Activated CD8-positive, alpha-beta memory T cell treated with anti-CD3 and anti-CD28 coated beads, Interleukin-2, amount 50 U/mL, for 24 hours (primary cell): ENCODE data around the gene OR10J1.
"Not testable (repeated sequence)": the region's sequence is repeated elsewhere in the genome, so short reads cannot be mapped to it uniquely, and the experiment has no call there.

Experiments used
- DNase-seq: peaks from one replicate; pipeline ENCODE4 v3.0.0-alpha.2; 2020; ENCODE audit errors: extremely low read depth

The OR10J1 gene, protein sequence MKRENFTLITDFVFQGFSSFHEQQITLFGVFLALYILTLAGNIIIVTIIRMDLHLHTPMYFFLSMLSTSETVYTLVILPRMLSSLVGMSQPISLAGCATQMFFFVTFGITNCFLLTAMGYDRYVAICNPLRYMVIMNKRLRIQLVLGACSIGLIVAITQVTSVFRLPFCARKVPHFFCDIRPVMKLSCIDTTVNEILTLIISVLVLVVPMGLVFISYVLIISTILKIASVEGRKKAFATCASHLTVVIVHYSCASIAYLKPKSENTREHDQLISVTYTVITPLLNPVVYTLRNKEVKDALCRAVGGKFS

DNA sequence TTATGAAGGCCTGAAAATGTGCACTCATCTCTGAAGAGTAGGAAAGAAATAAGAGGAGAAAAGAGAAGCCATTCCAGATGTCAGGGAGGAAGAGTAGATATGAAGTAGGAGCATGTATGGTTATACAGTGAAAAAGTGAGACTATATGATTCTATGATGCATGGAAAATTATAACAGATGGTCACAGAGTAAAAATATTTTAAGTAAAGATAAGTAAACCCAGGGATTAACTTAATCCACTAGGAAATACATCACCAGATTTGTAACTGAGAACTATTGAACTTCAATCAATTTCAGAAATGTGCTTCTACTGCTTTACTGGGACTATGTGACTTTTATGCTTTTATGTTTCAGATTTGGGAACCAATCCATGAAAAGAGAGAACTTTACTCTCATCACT, at the start of gene OR10J1:
TSS of gene OR10J1 (plus strand) at position 301 of the 400 bp plus-strand sequence. CDS start at position 371, 70 bp downstream.
- no peak for DNase-seq

- no peak for DNase-seq
Observed at GRCh38 chr1:159406821-159407220, 32.7 kb upstream of the OR10J1 start.

- no peak for DNase-seq
Observed at GRCh38 chr1:159408862-159409400, 30.6 kb upstream of the OR10J1 start.

- no peak for DNase-seq
Observed at GRCh38 chr1:159421821-159422220, 17.7 kb upstream of the OR10J1 start.

- DNase-seq = no peak
Observed at GRCh38 chr1:159428536-159428935, 11.0 kb upstream of the OR10J1 start.

DNA sequence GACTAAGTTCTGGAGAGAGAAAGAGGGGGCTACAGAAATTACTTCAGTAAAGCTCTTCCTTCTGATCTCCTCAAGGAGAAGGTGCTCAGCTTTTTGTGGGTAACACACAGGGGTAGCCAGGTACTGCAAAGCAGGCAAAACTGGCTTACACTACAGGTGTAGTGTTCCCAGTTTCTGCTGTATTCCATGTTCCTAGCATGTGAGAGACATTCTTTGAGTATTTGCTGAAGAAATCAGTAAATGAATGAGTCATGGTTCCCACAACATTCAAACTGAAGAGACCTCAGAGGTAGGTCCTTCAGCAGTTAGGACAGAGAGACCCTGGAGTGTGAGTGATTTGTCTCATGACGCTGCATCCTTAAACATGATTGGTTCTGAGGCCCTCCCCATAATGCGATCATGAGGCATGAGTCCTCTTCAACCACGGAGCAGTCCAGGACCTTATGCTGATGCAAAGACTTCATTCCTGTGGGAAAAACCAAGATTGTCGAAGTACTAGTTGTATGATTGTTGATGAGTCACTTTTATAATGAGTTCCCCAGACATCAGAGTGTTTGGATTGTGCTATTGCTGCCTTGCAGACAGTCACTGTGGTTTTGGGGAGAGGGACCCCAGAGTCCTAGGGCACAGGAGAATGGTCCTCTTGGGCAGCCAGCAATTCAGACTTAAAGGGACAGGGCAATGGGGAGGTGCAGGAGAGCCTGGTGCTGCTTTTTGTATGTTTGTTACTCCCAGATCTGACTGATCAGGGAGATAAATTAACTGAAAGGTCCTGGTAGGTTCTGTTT, 10.3 kb upstream of the OR10J1 start:
- DNase-seq = no peak

DNA sequence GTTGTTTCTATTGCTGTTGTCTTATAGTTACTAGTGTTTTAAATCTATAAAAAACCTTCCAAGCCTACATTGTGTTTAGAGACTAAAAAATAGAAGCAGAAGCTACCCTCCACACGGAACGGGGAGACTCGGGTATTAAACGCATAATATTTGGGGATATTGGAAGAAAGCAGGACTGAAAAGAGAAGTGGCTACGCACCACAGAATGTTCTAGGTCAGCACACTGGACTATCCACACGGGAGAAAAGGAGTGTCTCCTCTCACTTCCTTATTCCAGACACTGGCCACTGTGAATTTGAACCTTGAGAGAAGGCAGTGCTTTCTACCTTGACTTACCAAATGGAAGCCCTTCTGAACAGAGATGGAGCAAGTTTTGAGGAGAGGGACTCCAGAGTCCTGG, 8.5 kb upstream of the OR10J1 start:
- DNase-seq = no peak

DNA sequence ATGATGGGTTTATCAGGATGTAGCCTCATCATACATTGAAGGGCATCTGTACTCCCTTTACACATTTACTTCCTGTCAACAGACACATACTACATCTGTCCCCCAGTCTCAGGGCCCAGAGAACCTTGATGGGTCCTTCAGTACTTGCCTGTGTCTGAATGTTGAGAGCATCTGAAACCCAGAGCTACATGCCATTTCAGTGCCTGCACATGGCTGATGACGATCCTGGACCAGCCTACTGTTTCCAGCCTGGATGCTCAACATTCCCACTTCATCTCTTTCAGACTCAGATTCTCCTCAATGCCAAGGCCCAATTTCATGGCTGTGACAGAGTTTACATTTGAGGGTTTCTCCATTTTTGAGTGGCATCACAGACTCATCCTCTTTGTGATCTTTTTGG, 7.6 kb upstream of the OR10J1 start, which contains the start of gene OR10J4:
TSS of gene OR10J4 (plus strand) at position 301 of the 400 bp plus-strand sequence.
- DNase-seq = no peak

GRCh38 chr1:159436469-159436868, 3.1 kb upstream of the OR10J1 start:
- DNase-seq = no peak

- no peak for DNase-seq
Observed at GRCh38 chr1:159441360-159441759, 1.8 kb downstream of the OR10J1 start.

- DNase-seq = no peak
Observed at GRCh38 chr1:159442428-159442827, 2.9 kb downstream of the OR10J1 start.

DNA sequence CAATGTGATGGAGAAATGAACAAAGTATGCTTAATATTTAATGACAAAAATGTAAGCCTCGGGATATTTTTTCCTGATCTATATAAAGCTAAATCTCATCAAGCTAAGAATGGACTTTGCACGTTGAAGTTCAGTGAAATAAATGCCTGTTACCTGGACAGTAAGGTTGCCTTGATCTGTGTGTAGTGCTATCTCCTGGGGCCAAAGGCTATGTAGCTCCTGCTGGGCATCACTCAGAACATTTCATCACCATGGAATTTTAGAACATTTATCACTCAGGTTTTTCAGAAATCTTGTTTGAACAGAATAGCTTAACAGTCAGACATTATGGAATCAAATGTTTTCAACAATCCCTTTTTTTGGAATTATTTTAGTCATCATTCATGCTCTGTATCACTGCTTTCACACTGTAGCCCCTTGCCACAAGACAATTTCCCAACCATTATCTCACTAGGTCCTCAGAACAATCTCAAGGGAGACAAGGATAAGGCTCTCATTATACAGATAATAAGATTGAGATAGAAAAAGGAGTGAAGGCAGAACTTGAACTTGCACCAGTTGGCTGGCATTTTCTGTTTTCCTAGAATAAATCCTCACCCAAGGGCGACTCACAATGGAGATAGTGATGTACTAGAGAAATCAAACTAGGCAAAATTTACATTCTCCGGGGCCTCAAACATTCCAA, 3.7 kb downstream of the OR10J1 start:
- no peak for DNase-seq

- DNase-seq = no peak
Observed at GRCh38 chr1:159444511-159444910, 5.0 kb downstream of the OR10J1 start.

DNA sequence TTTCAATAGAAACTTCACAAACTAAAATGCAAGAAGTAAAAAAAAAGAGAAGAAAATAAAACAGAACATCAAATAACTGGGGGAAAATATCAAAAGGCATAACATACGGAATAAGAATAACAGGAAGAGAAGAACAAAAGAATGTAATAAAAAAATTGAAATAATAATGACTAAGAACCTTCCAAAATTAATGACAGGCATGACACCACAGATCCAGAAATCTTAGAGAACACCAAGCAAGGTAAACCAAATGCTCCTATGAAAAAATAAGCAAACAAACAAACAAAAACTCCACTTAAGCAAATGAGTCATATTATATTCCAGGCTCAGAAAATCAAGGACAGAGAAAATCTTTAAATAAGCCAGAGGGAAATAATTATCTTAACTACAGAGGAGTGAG, 8.7 kb downstream of the OR10J1 start:
- no peak for DNase-seq

- not testable (repeated sequence) for DNase-seq
Observed at GRCh38 chr1:159449605-159450004, 10.1 kb downstream of the OR10J1 start.

DNA sequence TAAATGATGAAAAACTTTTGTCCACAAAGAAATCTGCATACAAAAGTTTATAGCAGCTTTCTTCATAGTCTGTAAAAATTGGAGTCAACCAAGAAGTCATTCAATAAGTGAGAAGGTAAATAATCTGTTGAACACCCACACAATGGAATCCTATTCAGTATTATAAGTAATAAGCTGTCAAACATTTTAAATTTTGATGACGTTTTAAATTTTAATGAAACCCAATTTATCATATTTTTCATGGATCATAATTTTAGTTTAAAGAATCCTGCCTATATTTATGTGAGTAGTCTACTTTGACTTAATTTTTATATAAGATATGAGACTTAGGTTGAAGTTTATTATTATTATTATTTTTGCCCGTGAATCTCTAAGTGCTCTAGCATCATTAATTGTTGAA, 20.0 kb downstream of the OR10J1 start:
- DNase-seq = no peak

GRCh38 chr1:159465191-159465603, 25.7 kb downstream of the OR10J1 start:
- DNase-seq = no peak

DNA sequence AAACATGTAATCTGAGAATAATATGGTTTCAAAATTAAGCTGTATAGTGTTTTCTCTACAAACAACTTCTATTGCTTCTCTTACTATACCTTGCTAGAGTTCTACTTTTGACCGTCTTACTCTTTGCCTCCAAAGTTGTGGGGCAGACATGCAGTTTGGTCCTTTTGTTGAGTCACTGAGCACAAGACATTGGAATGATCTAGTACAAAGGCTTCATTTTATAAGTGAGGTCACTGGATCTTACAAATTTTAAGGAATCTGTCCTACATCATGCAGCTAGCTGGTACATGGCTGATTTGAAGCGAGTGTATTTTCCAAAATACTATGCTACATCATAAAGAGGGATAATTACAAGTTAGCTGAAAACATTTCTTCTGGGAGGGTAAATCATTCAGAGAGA, 28.8 kb downstream of the OR10J1 start:
- DNase-seq = no peak

GRCh38 chr1:159469921-159470533, 30.5 kb downstream of the OR10J1 start:
- no peak for DNase-seq

- DNase-seq = no peak
Observed at GRCh38 chr1:159473335-159473734, 33.8 kb downstream of the OR10J1 start.

DNA sequence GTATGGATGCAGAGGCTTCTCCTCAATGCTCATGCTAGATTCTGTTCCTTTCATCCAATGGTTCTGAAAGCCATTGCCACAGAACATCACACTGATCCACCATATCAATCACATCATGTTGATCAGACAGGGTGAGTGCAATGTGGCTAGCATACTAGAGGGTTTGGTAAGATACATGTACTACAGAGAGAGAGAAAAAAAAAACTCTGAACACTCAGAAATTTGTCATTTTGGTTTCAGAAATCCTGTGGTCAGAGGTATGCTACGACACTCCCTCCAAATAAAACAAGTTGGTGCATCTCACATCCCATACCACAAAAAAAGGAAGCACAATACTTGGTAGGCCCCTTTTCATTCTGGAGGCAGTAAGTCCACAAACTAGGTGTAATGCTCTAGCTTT, 35.4 kb downstream of the OR10J1 start:
- no peak for DNase-seq

- no peak for DNase-seq
Observed at GRCh38 chr1:159483501-159483900, 44.0 kb downstream of the OR10J1 start.
